HS-27A (cell line): ENCODE results near the gene NEK1.
A peak's percentile ranks its signal among the peaks of the same experiment; 100 is the strongest.
"Not testable (repeated sequence)": the region's sequence is repeated elsewhere in the genome, so short reads cannot be mapped to it uniquely, and the experiment has no call there.

Source experiments
- DNase-seq: peaks from one replicate; pipeline ENCODE4 v3.0.0-alpha.2; 2012; ENCODE audit warnings: low read depth, missing footprints

NEK1 gene

DNA sequence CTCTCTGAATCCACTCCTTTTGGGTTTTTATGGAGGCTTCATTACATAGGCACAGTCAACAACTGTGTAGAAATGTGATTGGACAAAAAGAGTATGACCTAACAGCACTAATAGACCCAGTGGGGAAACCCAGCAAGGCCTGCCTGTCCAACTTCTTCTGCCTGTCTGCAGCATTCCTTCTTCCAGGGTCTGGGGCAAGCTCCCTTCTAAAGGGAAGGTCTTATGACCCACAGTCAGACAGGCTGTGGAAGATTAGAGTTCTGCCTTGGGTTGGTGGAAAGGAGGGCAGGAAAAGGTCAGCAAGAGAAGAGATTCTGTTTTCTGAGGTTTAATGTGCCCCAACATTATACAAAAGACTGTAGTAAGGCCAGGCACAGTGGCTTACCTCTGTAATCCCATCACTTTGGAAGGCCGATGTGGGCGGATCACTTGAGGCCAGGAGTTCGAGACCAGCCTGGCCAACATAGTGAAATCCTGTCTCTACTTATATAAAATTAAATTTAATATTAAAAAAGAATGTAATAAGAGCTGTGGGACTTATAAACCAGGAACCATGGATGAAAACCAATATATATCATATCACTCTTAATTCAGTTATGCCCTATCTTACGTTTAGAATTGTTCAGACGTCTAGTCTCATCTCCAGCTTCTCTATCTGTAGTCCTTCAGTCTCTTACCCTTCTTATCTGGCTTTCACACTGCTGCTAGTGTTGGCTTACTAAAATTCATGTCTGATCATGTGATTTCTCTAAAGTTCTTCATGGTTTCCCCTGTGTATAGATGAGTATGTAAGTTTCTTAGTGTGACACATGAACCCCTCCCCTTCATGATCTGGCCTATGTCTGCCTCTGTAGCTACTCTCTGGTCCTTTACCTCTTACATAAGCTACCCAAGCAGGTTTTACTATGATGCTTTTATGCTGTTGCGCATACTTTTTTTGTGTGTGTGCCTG is 14.2 kb upstream of the NEK1 start:
- no peak for DNase-seq

DNA sequence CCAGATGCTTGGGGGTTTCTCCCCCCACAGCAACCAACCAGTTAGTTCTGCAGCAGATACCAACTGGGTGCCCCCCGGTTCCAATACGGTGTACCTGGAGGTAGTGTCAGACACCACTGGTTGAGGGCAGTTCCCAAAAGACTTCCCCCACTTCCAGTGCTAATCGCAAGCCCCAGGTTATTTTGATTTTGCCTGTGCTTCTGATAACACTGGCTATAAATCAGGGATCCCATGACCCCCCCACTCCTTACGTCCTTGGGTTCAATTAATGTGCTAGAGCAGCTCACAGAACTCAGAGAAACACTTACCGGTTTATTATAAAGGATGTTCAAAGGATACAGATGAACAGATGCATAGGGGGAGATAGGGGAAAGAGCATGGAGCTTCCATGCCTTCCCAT is 13.5 kb upstream of the NEK1 start:
- DNase-seq: no peak

DNA sequence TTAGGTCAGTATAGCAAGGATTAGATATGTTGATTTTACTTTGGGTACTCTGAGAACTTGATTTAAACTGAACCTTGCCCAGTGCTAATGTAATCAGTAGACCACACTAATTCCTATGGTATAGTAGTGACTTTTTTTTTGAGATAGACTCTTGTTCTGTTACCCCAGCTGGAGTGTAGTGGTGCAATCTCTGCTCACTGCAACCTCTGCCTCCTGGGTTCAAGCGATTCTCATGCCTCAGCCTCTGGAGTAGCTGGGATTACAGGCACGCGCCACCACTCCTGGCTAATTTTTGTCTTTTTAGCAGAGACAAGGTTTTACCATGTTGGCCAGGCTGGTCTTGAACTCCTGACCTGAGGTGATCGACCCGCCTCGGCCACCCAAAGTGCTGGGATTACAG is 11.6 kb upstream of the NEK1 start:
- DNase-seq: not testable (repeated sequence)

DNA sequence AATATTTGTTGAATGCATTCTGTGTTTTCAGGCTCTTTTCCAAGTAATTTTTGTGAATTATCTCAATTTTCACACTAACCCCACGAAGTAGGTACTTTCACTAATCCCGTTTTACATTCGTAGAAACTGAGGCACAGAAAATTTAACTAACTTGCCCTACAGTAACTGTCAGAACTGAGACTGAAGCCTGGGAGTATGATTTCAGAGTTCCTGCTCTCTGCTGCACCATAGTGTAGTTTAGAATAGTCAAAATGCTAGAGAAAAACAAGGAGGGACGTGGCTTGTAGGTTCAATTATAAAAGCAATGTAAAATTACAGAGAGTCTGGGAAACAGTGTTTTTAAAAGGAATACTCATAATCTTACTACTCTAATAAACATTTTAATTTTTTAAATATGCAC is 10.2 kb upstream of the NEK1 start:
- DNase-seq: no peak

DNA sequence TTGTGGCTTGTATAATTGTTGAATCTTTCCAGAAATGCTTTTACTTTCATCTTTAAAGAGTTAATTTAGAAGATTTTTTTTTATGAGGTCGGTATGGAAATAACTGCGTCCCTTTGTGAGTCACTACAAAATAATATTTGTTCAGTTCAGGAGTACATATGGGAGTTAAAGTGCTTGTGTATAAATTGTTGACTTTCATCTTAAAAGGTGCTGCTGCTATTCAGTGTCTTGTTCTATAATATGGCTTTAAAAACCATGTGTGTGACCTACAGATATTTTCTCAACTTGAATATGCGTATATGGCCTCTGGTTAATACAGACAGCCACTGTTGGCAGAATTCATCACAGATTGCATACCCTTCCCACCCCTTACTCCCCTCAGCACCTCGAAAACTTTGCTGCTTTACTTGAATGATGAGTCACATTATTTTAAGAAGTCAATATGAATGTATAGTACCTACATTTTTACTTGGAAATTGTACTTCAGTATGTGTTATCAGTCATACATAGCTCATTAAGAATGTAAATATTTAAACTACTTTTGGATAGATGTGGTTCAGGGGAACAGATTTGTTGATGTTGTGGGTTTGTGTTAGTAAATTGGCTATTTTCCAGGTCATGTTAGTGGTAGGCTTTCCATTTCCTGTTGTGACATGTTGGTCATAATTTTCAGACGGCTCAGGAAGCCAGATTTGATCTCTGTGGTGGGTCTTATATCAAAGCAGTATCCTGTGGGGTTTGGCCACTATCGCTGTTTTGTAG is 9.5 kb upstream of the NEK1 start:
- DNase-seq: no peak

DNA sequence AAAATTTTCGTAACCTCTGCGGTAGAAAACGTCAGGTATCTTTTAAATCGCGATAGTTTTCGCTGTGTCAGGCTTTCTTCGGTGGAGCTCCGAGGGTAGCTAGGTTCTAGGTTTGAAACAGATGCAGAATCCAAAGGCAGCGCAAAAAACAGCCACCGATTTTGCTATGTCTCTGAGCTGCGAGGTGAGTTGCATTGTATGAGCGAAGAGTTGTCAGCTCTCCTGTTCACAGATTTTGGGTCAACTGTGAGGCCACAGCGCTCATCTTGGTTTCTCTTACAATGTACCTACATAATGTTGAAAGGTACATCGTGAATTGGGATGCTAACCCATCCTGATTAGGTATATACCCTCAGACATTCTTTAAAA is 8.5 kb upstream of the NEK1 start:
- DNase-seq: no peak

DNA sequence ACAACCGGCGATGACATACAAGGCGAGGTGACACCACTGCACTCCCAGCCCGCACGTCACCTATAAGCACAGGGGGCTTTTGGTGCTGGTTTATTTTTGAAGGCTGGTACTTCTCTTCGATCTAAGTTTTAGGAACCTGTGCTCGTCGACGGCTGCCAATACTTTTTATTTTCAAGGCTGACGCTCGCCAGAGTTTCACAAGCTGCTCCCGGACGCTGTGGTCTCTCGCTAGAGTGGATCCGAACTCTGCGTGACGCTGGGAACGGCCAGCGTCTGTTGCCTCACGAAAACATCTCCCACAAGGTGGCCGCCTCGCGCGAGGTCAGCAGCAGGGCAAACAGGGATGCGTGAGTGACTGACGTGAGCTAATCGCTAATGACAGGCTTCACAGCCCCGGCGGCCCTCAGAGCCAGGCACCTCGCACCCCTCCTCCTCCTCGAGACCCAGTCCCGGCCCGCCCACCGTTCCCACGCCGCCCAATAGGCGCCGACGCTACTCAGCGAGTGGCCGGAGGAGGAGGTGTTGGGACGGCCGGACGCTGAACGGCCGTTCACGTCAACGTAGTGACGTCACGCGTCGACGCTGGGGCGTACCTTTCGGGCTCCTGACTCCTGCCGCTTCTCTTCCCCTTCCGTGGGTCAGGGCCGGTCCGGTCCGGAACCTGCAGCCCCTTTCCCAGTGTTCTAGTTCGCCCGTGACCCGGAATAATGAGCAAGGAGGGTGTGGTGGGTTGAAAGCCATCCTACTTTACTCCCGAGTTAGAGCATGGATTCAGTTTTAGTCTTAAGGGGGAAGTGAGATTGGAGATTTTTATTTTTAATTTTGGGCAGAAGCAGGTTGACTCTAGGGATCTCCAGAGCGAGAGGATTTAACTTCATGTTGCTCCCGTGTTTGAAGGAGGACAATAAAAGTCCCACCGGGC is 7.8 kb upstream of the NEK1 start, which contains the start of gene CLCN3:
Gene CLCN3, plus strand, starts transcription at position 621 of the 922 bp plus-strand sequence. CDS start 15,351 bp downstream, outside the sequence.
- DNase-seq: peak; percentile 72

DNA sequence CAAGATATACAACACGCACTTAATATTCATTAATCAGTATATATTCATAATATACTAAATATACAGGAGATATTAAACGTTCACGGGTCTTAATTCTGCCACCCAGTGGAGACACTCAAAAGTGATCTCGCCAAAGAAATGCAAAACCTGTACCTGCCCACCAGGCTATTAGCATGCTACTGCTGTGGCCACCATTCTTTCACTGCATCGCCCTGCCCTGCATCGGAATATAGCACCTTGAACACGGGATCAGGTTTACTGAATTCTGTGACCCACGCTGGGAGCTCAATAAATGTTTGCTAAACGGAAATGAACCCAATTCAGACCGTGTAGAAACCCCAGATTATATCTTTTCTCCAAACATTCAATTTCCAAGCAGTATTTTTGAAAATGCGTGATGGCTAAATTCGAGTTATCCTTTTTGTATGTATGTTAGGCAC is 7.2 kb upstream of the NEK1 start:
- no peak for DNase-seq

DNA sequence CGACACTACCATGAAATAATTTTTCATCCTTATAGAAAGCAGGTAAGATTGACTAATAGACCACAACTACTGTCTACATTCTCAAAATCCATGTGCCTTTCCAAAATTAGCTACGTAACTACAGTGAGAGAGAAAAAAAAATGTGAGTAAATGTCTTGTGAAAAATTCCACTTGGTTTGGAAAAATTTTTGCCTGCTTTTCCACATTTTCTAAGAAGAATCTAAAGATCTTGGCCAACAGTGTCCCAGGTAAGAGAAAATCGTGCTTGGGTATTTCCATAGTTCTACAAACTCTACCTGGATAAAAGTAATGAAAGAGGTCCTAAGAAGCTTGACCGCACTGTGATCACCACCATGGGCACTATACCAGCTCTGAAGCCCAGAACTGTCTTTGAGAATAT is 6.6 kb upstream of the NEK1 start:
- DNase-seq: no peak

DNA sequence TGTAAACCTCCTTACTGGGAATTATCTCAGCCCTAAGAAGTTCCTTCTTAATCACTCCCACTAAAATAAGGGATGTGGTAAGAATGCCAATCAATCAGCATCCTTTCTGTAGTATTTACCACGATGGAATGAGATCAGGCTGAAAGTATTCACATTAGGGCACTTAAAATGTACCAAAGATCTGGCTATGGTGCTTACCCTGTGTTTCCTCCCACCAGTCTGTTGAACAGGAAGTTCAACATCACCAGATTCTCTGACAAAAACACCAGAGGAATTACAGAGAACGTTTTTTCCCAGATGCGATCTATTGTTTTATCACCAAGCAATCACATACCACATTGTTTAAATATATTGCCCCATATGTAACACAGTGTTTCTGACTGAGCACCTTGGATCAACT is 5.9 kb upstream of the NEK1 start:
- no peak for DNase-seq

DNA sequence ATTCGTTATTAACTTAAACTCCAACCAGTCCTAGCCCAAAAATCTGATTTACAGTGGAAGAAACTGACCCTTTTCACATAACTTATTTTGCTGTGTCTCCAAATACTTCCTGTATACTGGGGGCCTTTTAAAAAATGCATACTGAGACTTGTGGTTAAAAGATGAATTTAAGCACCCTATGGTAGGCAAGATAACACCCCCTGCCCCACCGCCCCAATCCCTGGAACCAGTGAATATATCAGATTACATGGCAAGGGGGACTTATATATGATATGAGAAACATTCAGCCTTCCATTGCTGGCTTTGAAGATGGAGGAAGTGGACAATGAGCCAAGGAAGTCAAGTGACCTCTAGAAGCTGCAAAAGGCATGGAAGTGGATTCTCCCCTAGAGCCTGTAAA is 4.9 kb upstream of the NEK1 start:
- DNase-seq: no peak

DNA sequence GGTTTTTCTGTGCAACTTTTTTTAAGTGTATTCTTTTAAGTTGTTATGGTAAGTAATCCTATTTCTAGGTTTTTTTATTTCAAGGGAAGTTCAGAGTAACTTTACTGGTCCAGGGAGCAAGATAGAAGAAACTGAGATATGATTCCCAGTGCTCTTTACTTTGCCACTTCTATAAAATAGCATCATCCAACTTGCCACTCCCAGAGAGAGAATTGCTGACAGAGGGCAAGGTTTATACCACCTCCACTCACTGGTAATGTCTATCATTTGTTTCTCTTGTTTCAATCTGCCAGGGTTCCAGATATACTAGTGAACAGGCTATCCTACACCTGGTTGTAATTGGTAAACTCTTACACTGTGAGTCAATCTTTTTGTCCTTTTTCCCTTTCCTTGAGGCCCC is 4.5 kb upstream of the NEK1 start:
- DNase-seq: no peak

DNA sequence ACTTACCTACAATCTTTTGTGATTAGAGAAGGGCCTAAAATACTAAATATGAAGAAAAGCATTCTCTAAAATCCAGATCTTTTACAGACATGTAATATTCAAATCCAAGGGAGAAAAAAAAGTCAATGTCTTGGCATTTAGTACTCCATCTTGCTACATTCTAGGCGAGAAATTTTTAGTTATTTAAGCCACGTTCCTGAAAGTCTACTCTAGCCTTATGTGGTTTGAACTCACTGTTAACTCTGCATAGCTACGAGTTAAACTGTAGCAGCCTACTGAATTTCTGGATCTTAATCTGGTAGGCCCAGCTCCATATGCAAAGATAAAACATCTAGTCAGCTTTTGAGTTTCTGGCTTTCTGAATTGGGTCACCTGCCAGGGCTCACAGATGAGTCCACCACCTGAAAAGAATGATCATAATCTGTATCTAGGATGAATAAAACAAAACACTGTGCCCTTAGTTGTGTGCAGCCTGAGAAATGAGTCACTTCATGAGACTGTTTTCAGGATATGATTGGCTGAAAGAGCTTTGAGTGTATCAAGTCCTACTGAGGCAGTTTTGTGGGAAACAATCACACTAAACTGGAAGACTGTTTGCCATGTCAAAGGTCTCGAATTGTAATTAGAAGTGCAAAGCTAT is 3.2 kb upstream of the NEK1 start:
- no peak for DNase-seq

DNA sequence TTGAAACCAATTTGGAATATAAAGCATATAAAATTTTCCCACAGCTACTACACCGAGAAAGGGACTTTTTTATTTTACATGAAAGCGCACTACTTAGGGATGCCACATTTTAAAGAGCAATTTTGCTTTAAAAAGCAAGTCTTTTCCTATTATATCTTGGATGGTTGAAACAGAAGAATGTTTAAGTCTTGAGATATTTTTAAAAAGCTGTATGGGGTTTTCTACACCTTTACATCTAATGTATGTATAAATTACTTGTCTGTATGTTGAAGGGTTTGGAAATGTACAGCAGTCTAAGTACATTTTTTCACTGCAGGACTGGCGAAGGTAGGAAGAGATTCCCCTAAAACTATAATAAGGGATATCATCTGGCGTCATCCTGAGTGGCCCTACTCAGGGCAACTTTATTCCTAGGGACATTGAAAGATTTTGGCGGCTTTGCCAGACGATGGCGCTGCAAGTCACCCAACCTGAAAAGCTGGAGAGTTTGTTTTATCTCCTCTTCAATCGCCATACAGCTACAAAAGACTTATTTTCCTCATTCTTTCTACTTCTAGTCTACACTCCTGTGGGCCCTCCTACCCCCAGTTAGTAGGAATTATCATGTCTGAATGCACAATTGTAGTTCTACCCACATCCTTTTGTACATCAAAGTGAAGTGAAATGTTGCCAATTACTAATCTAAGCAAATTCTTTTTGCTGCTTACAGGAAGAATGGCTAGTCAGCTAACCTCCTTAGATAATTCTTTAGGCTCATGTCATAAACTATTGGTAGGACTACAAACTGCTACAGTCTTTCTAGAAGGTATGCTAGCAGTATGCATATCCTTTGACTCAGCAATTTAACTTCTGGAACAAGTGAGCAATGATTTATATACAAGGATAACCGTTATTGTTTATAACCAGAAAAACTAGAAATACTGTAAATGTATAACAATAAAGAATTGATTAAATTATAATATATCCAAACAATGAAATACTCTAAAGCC is 782 bp upstream of the NEK1 start:
- DNase-seq: no peak

DNA sequence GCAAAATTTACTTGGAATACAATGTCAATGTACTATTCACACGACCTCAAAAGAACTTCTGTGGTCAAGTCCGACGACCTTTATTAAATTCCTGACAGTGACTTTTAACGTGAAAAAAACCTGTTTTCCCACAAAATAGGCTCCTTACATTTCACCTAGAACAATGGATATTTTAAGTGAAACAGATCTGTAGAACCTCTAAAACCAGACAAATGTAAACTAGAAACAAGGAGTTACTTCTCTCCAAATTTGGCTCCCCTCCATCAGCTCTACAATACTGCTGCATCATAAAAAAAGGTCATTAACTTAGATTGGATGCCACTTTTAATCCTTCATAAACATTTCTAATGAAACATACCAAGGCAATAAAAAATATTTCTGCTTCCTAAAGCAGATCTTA is 1.2 kb downstream of the NEK1 start:
- DNase-seq: no peak

DNA sequence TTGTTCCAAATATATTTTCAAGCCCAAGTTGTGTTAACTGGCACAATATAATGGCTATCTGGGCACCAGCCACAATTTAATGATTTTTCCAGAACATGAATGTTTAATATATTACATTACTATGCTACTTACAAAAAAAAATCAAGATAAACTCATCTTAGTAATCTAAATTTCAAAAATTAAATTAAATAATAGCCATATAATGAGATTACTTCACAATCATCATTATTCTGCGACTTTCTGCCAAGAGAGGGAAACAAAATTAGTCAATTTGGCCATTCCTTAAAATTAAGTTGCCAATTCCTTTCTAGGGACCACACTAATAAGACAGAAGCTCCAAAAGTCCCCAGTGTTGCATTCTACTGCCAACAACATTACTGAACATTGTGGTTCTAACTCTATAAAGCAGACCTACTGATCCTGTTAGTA is 7.5 kb downstream of the NEK1 start:
- DNase-seq: no peak

DNA sequence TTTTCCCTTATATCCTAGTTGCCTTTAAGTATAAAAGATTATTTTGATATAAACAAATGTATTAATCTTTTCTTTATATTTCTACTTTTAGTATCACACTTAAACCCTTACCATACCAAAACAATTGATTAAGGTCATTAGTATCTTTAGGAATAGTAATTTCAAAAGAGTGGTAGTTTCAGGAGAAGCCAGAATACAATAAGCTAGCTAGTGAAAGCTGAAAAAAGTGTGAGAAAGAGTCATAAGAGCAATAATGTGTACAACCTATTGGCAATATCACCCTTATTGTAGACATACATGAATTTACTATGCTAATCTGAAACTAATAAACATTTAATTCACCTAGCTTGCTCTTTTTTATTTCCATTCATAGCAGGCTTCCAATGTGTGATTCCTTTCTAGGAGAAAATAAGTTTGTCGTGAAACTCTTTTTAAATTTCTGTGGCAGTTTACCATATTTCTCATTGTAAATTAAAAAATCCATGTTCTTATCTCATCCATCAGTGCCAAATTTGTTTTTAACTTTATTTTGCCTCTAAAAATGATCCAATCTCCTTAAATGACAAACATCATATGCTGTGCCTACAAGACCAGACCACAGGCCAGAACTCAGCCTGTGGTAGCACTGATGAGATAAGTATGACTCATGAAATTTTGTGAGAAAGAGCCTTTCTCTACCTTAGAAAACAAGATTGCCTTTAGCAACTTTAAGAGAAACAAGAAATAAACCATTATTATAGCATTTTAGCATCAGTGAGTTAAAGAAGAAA is 8.1 kb downstream of the NEK1 start:
- no peak for DNase-seq

DNA sequence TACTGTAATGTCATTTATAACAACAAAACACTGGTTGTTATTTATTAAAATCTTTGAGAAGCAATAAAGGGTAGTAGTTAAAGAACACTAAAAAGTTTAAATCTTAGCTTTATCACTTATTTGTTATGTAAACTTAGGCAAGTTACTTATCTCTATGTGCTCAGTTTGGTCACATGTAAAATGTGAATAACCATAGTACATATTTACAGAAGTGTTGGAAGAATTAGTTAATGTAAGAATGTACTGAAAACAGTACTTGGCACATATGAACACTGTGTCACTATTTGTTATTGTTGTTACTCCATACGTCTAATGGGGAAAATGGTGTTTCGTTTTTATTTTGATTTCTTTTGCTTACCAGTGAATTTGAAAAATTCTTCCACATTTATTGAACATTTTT is 9.1 kb downstream of the NEK1 start:
- no peak for DNase-seq

DNA sequence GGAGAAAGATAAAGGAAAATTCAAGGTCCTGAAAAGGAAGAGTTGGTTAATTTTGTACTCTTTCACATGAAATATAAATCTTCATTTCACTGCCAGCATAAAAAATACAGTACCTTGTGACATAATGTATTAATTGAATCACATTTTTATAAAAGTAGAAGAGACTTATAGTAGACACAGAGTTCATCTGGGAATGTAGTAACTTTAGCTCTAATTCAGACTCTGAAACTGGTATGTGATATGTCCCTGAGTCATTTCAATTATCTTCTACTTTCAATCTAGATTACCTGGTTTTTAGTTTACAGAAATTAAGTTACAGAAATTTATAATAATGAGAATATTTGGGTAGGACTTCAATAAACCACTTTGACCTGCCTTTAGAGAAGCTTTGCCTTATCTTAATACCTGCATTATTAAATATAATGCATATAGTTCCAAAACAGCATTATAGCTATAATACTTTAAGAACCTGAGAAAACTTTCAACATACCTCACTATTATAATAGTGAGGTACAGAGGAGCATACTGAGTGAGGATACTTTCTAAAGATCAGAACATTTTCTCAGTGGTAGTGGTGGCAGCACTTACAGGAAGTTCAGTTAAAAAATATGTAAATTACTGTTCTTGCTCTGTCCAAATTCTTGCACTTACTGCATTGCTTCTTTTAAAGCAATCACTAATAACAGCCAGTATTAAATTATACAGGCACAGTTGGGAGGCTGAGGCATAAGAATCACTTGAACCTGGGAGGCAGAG is 11.2 kb downstream of the NEK1 start:
- no peak for DNase-seq
